Suppressor macrophage (primary cell): Measurements from ENCODE around the gene HOXB3.

Experiments used
- DNase-seq, 4 experiments: peaks; one replicate each; pipeline ENCODE4 v3.0.0-alpha.2; 2020 to 2022

The HOXB3 gene

GRCh38 chr17:48569674-48570324 lies 20.2 kb downstream of the HOXB3 start:
- no peak for DNase-seq

GRCh38 chr17:48569240-48569582 lies 20.8 kb downstream of the HOXB3 start:
- DNase-seq = no peak

GRCh38 chr17:48568499-48569239 lies 21.4 kb downstream of the HOXB3 start:
- DNase-seq = peak in 1 of 4 experiments; percentile 33

GRCh38 chr17:48567646-48568354 lies 22.2 kb downstream of the HOXB3 start:
- no peak for DNase-seq

GRCh38 chr17:48567209-48567608 lies 22.8 kb downstream of the HOXB3 start:
- DNase-seq = no peak

- DNase-seq = no peak
Measured at GRCh38 chr17:48566717-48567116, 23.3 kb downstream of the HOXB3 start.

- DNase-seq = no peak
Measured at GRCh38 chr17:48565925-48566710, 23.9 kb downstream of the HOXB3 start.

- no peak for DNase-seq
Measured at GRCh38 chr17:48565022-48565554, 25.0 kb downstream of the HOXB3 start.

- no peak for DNase-seq
Measured at GRCh38 chr17:48564188-48565021, 25.6 kb downstream of the HOXB3 start.

- DNase-seq = no peak
Measured at GRCh38 chr17:48563867-48564187, 26.2 kb downstream of the HOXB3 start.

- no peak for DNase-seq
Measured at GRCh38 chr17:48563385-48563838, 26.6 kb downstream of the HOXB3 start.

- no peak for DNase-seq
Measured at GRCh38 chr17:48562934-48563333, 27.1 kb downstream of the HOXB3 start.

GRCh38 chr17:48561884-48562810 lies 27.9 kb downstream of the HOXB3 start:
- DNase-seq = no peak

GRCh38 chr17:48559840-48560817 lies 29.9 kb downstream of the HOXB3 start:
- no peak for DNase-seq

GRCh38 chr17:48559122-48559839 lies 30.8 kb downstream of the HOXB3 start:
- no peak for DNase-seq

- no peak for DNase-seq
Measured at GRCh38 chr17:48558831-48559121, 31.3 kb downstream of the HOXB3 start.

- no peak for DNase-seq
Measured at GRCh38 chr17:48558057-48558830, 31.8 kb downstream of the HOXB3 start.
